Stimulated activated CD8-positive, alpha-beta memory T cell treated with anti-CD3 and anti-CD28 coated beads, Interleukin-12 subunit alpha, Interleukin-12 subunit beta, amount 100 ng/mL, for 24 hours (primary cell): ENCODE data around the gene EGLN1.
"Not testable (repeated sequence)": the region's sequence is repeated elsewhere in the genome, so short reads cannot be mapped to it uniquely, and the experiment has no call there.

Experiments
- DNase-seq: peaks from one replicate; pipeline ENCODE4 v3.0.0-alpha.2; 2020; ENCODE audit errors: extremely low read depth

EGLN1 gene

DNA sequence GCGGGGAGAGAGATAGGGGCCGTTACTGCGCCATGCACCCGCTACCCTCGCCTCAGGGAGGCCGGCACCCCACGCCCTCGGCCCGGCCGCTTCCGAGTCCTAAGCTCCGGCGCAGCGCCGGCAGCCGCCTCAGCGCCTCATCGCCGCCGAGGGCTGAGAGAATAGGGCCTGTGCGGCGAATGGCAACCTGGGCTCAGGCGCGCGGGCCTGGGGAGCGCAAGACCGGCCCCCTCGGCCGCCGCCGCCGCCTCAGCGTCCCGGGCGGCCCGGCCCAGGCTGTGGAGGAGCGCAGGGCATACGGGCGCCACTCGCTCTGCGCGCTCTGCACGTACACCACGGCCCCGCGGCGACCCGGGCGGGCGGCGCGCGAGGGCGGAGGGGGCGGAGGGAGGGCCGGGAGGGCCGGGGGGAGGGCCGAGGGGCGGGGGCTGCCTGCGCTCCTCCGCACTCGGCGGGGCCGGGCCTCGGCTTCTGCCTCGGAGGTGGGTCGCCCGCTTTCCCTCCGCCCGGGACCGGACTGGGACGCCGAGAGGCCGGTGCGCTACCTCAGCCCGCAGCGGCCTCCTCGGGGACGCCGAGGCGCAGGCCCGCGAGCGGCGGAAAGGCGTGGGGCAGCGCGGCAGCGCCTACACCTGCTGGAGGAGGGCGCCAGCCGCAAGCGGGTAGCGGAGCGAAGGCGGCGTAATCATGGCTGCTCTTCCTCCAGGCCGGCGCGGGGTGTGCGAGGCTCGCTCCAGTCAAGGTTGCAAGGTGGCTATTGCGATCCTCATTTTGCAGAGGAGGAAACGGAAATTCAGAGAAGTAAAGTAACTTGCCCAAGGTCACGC is at the start of gene EGLN1:
EGLN1 (minus strand) TSS at position 317 of the 827 bp plus-strand sequence. CDS start 399 bp downstream, outside the sequence.
- DNase-seq, result peak; percentile 59

GRCh38 chr1:231471500-231471899 is 49.4 kb upstream of the EGLN1 start:
- DNase-seq, result not testable (repeated sequence)

DNA sequence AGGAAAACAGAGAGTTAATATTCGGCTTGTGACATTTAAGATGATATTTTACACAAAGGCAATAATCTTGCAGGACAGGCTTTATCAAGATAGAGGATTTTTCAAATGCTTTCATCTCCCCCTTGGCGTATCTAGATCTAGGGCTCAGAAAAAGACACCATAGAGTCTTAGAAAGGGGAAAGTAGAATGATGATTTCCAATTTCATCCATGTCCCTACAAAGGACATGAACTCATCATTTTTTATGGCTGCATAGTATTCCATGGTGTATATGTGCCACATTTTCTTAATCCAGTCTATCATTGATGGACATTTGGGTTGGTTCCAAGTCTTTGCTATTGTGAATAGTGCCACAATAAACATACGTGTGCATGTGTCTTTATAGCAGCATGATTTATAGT is 48.9 kb upstream of the EGLN1 start:
- not testable (repeated sequence) for DNase-seq

DNA sequence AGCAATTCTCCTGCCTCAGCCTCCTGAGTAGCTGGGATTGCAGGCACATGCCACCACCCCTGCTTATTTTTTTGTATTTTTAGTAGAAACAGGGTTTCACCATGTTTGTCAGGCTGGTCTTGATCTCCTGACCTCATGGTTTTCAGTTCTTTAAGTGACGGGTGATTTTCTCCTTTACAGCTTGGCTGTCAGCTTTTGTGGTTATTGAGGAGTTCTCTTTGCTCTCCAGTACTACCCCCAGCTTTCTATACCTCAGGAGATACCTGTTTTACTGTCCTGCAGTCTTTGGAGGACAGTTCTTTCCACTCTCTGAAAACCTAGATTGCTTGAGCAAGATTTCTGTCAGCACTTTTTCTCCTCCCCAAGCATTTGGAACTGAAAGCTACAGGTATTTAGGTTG is 45.9 kb upstream of the EGLN1 start:
- no peak for DNase-seq

DNA sequence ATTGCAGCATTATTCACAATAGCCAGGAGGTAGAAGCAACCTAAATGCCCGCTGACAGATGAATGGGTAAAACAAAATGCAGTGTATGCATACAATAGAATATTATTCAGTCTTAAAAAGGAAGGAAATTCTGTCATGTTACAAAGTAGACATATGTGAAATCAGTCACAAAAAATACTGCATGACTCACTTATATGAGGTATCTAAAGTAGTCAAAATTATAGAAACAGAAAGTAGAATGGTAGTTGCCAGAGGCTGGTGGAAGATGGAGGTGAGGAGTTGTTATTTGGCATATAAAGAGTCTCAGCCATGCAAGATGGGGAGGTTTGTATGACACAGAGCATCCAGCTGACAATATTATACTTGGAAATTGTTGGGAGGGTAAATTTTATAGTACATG is 43.0 kb upstream of the EGLN1 start:
- no peak for DNase-seq

- no peak for DNase-seq
These were observed 41.5 kb upstream of the EGLN1 start for GRCh38 chr1:231463541-231463940.

DNA sequence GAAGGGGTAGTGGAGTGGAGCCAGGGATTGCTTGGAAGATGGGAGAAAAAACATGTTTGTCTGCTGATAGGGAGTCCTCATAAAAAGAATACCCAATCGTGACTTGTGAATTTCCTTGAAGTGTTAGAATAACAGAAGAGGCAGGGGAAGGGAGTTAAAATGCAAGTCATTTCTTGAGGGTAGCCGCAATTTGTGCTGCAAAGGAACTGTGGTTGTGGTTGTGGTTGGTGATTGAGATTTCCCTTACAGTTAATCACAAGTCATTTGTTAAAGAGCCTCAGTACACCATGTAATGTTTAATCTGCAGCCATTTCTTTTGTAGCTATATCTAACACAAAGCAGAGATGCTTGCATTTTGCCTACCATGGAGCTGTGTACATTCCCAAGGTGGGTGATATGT is 38.5 kb upstream of the EGLN1 start:
- DNase-seq, result peak; percentile 20

- not testable (repeated sequence) for DNase-seq
These were observed 37.4 kb upstream of the EGLN1 start for GRCh38 chr1:231459438-231459837.

DNA sequence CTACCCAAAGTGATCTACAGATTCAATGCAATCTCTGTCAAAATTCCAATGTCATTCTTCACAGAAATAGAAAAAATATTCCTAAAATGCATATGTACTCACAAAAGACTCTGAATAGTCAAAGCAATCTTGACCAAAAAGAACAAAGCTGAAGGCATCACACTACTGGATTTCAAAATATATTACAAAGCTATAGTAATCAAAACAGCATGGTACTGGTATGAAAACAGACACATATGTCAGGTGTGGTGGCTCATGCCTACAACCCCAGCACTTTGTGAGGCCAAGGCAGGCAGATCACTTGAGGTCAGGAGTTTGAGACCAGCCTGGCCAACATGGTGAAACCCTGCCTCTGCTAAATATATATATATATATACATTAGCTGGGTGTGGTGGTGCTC is 35.9 kb upstream of the EGLN1 start:
- DNase-seq, result not testable (repeated sequence)

DNA sequence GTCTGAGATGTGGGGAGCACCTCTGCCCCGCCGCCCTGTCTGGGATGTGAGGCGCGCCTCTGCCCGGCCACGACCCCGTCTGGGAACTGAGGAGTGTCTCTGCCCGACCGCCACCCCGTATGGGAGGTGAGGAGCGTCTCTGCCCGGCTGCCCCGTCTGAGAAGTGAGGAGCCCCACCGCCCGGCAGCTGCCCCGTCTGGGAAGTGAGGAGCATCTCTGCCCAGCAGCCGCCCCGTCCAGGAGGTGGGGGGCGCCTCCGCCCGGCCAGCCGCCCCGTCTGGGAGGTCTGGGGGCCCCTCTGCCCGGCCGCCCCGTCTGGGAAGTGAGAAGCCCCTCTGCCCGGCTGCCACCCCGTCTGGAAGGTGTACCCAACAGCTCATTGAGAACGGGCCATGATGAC is 32.0 kb upstream of the EGLN1 start:
- DNase-seq, result not testable (repeated sequence)

DNA sequence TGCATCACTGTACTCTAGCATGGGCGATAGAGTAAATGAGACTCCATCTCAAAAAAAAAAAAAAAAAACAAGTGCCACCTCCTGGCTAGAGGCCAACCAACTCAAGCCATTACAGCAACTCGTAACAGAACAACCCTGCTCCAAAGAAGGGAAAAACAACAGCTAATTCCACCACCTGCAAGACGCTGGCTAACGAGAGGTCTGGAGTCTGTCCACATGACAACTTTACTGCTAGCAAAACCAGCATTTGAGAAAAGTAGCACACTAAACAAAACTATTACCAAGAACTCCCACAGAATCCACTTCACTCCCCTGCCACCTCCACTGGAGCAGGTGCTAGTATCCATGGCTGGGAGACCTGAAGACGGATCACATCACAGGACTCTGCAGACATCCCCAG is 24.1 kb upstream of the EGLN1 start:
- no peak for DNase-seq

- no peak for DNase-seq
These were observed 22.0 kb upstream of the EGLN1 start for GRCh38 chr1:231444059-231444458.

- no peak for DNase-seq
These were observed 21.3 kb upstream of the EGLN1 start for GRCh38 chr1:231443363-231443762.

- no peak for DNase-seq
These were observed 20.6 kb upstream of the EGLN1 start for GRCh38 chr1:231442735-231443134.

- DNase-seq, result no peak
These were observed 10.9 kb upstream of the EGLN1 start for GRCh38 chr1:231432996-231433395.

DNA sequence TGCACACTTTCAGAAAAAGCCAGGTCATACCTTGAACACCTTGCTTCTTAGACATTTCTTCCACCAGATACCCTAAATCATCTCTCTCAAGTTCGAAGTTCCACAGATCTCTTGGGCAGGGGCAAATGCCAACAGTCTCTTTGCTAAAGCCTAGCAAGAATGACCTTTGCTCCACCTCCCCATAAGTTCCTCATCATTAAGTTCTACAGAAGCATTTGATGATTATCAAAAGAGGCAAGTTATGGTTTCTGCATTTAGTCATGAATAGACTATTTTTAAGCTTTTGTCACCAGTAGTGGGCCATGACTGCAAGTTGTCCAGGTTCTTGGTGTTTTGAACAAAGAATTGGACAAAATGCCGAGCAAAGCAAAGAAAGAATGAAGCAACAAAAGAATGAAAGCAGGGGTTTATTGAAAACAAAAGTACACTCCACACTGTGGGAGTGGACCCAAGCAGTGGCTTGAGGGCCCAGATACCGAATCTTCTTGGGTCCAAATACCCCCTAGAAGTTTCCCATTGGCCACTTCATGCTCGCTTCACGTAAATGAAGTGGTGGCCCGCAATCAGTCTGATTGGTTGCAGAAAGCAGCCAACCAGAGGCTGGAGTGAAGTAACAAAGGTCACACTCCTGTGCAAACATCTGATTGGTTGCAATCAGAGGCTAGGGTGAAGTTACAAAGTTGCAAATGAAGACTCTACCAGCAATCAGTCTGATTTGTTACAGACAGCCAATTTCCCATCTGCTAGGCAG is 9.8 kb upstream of the EGLN1 start:
- DNase-seq, result no peak

- not testable (repeated sequence) for DNase-seq
These were observed 8.7 kb upstream of the EGLN1 start for GRCh38 chr1:231430678-231431352.

DNA sequence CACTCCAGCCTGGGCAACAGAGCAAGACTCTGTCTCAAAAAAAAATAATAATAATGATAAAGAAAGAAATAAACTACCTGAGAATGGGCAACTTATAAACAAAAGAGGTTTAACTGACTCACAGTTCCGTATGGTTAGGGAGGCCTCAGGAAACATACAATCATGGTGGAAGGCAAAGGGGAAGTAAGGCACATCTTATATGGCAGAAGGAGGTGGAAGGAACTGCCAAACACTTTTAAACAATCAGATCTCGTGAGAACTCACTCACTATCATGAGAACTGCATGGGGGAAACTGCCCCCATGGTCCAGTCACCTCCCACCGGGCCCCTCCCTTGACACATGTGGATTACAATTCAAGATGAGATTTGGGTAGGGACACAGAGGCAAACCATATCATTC is 6.3 kb upstream of the EGLN1 start:
- DNase-seq, result no peak

DNA sequence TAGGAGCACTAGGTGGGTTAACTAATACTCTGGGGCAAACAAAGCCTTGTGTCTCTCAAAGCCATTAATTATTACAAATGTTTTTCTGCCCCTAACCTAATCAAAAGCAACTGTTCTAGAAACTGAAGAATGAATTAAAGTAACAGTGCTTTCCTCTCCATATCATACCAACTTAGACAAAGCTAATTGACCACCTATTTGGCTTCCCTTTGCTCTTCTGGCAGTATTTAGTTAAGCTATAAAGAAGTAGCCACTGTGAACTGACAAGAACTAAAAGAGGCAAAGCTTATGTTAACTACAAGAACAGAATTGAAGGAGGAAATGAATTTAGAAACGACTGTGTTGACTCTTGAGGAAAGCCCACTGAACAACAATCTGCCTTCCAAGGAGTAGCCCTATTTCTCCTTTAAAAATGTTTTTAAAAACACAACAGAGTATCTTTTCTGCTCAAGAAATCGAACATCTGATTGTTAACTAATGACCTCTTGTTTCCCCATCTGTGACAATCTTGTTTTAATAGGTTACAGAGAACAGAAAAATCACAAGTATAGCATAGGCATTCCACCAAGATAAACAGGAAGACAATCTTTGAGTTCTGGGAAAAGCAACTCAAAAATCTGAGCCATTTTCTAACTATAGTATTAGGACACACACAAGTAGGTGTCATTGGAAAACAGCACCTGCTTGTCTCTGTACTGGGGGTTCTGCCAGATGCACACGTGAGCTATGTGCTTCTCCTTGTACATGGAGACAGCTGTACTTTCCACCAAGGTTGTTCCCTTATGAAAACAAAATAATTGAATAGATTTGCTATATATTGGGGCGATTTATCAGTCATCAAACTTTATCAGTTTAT is 3.1 kb upstream of the EGLN1 start:
- no peak for DNase-seq

GRCh38 chr1:231423648-231424047 is 1.6 kb upstream of the EGLN1 start:
- no peak for DNase-seq

- no peak for DNase-seq
These were observed 767 bp upstream of the EGLN1 start for GRCh38 chr1:231422798-231423309.
